ENCODE measurements around the gene NFAM1.

NFAM1 gene

GRCh38 chr22:42375982-42376381 is 56.2 kb downstream of the NFAM1 start:
- Mint-ChIP-seq H3K36me3 (ENCODE audit: low read depth) (peaks cover 17% of the 10 kb centered on the region), H3K4me3 (no peak overlapping the region), H3K27me3 (peaks cover 41% of the 10 kb centered on the region), H3K4me1 (ENCODE audit: low read depth) (peaks cover 40% of the 10 kb centered on the region), H3K9me3 (no peaks in the 10 kb centered on the region), H3K27ac (peak overlapping the region; percentile 79)
- intact Hi-C loops (cut with micrococcal nuclease): loop anchor here (2.0 to 5.0 kb wide), 2 partner anchors 21 to 61 kb away; no protein-coding TSS in a partner anchor

DNA sequence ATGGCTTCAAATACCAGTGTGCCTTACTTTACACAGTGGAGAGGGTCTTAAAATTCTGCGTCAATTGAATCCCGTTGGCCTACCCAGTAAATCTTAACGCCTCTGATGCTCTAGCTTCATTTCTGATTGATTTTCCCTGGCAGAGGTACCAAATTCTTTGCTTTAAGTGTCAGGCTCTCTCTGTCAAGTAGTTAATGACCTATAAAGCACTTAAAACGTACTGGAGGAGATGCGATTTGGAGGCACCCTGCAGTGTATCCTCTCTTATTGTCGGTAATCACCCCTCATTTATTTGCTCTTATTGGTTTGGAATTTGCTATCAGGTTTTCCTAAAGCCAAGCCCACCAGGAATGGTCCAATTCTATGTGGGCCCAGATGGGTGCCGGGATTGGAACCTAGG is 59.2 kb downstream of the NFAM1 start:
- Mint-ChIP-seq H3K4me3 (no peak overlapping the region), H3K9me3 (no peaks in the 10 kb centered on the region), H3K27ac (no peak overlapping the region), H3K4me1 (ENCODE audit: low read depth) (peaks cover 56% of the 10 kb centered on the region), H3K27me3 (peaks cover 53% of the 10 kb centered on the region), H3K36me3 (ENCODE audit: low read depth) (no peaks in the 10 kb centered on the region)
- intact Hi-C loops (cut with micrococcal nuclease): no loop called here

GRCh38 chr22:42371501-42371900 is 60.7 kb downstream of the NFAM1 start:
- Mint-ChIP-seq H3K27me3 (peaks cover 59% of the 10 kb centered on the region), H3K4me3 (no peak overlapping the region), H3K27ac (no peak overlapping the region), H3K9me3 (no peaks in the 10 kb centered on the region), H3K36me3 (ENCODE audit: low read depth) (no peaks in the 10 kb centered on the region), H3K4me1 (ENCODE audit: low read depth) (peaks cover 54% of the 10 kb centered on the region)
- intact Hi-C loops (cut with micrococcal nuclease): no loop called here

GRCh38 chr22:42371099-42371498 is 61.1 kb downstream of the NFAM1 start:
- intact Hi-C loops (cut with micrococcal nuclease): no loop called here
- H3K27ac Mint-ChIP-seq: no peak overlapping the region
- H3K36me3 Mint-ChIP-seq (ENCODE audit: low read depth): no peaks in the 10 kb centered on the region
- H3K4me1 Mint-ChIP-seq (ENCODE audit: low read depth): peaks cover 50% of the 10 kb centered on the region
- H3K27me3 Mint-ChIP-seq: peaks cover 63% of the 10 kb centered on the region
- no peaks in the 10 kb centered on the region for H3K9me3 Mint-ChIP-seq
- H3K4me3 Mint-ChIP-seq: no peak overlapping the region

DNA sequence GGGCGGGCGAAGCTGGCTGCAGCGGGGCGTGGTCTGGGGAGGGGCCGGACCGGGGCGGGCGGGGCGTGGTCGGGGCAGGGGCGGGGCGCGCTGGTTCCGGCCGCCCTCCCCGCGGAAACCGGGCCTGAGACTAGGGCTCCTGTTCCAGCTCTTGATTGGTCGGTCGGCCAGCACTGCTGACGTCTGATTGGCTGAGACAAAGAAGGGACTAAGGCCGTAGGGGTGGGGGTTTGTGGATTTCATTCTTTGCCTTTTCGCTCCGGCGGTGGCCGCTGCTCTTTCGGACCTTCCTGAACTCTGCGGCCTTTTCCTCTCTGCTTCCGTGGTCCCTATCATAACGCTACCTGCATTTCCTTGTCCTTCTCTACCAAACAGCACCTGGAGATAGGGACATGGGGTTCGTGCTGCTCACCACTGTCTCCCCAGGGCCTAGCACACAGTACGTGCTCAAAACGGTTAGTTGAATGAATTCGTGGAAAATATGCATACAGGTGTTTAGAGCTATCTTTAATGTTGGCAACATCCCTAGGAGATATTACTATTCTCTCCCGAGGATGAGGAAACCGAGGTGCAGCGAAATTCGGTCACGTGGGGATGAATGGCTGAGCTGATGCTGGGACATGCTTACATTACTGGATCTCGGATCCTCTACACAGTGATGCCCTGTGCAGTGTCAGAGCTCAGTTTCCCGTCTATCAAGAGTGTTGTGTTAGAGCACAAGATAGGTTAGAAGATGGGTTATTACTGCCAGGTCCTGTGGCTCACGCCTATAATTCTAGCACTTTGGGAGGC is 62.8 kb downstream of the NFAM1 start:
- Mint-ChIP-seq H3K4me1 (ENCODE audit: low read depth) (peaks cover 33% of the 10 kb centered on the region), H3K9me3 (no peaks in the 10 kb centered on the region), H3K4me3 (peak overlapping the region; percentile 75), H3K36me3 (ENCODE audit: low read depth) (no peaks in the 10 kb centered on the region), H3K27ac (peak overlapping the region; percentile 16), H3K27me3 (peaks cover 79% of the 10 kb centered on the region)
- intact Hi-C loops (cut with micrococcal nuclease): no loop called here

DNA sequence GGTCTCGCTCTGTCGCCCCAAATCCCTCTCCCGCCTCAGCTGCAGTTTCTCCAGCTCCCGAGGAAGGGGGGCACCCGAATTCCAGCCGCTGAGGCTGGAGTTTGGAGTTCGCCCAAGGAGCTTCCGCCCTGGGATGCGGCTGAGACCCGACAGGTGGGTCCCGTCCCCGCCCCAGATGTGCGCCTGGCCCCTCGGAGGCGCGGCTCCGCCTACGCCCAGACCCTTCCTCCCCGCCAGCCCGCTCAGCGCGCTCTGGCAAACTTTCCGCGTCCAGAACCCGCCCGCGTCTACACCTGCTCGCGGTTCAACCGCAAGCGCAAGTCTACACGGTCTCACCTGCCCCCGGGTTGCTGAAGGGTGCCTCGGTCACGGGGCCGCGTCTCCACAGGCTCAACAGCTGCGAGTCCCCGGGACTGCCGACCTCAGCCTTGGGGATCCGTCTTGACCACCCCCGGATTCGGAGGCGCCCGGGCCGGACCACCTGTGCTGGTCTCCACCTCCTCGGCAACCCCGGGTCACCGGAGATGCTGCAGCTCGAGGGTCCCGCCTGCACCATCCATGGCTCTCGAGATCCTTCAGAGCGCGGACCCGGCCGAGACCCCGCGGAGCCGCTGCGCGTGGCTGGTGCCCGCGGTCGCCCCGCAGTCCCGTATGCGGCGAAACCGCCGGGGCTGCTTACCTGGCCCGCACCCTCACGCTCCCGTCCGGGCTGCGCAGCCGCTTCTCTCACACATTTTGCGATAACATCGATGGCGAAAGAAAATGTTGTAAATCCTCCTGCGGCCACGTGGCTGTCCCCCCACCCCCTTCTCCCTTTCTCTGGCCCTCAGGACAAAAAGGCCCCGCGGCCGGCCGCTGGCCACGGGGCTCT is 63.6 kb downstream of the NFAM1 start:
- H3K27ac Mint-ChIP-seq: peak overlapping the region; percentile 16
- H3K36me3 Mint-ChIP-seq (ENCODE audit: low read depth): no peaks in the 10 kb centered on the region
- intact Hi-C loops (cut with micrococcal nuclease): no loop called here
- H3K4me1 Mint-ChIP-seq (ENCODE audit: low read depth): peaks cover 28% of the 10 kb centered on the region
- H3K9me3 Mint-ChIP-seq: no peaks in the 10 kb centered on the region
- peak overlapping the region; percentile 75 for H3K4me3 Mint-ChIP-seq
- H3K27me3 Mint-ChIP-seq: peaks cover 82% of the 10 kb centered on the region

GRCh38 chr22:42367980-42368378 is 64.2 kb downstream of the NFAM1 start:
- no peak overlapping the region for H3K27ac Mint-ChIP-seq
- peaks cover 28% of the 10 kb centered on the region for H3K4me1 Mint-ChIP-seq (ENCODE audit: low read depth)
- H3K4me3 Mint-ChIP-seq: peak overlapping the region; percentile 75
- H3K27me3 Mint-ChIP-seq: peaks cover 83% of the 10 kb centered on the region
- intact Hi-C loops (cut with micrococcal nuclease): no loop called here
- no peaks in the 10 kb centered on the region for H3K36me3 Mint-ChIP-seq (ENCODE audit: low read depth)
- H3K9me3 Mint-ChIP-seq: no peaks in the 10 kb centered on the region

GRCh38 chr22:42366806-42367581 is 65.2 kb downstream of the NFAM1 start:
- no peaks in the 10 kb centered on the region for H3K36me3 Mint-ChIP-seq (ENCODE audit: low read depth)
- H3K27me3 Mint-ChIP-seq: peaks cover 88% of the 10 kb centered on the region
- no peak overlapping the region for H3K4me3 Mint-ChIP-seq
- no peak overlapping the region for H3K27ac Mint-ChIP-seq
- no peaks in the 10 kb centered on the region for H3K9me3 Mint-ChIP-seq
- intact Hi-C loops (cut with micrococcal nuclease): no loop called here
- H3K4me1 Mint-ChIP-seq (ENCODE audit: low read depth): peaks cover 28% of the 10 kb centered on the region

DNA sequence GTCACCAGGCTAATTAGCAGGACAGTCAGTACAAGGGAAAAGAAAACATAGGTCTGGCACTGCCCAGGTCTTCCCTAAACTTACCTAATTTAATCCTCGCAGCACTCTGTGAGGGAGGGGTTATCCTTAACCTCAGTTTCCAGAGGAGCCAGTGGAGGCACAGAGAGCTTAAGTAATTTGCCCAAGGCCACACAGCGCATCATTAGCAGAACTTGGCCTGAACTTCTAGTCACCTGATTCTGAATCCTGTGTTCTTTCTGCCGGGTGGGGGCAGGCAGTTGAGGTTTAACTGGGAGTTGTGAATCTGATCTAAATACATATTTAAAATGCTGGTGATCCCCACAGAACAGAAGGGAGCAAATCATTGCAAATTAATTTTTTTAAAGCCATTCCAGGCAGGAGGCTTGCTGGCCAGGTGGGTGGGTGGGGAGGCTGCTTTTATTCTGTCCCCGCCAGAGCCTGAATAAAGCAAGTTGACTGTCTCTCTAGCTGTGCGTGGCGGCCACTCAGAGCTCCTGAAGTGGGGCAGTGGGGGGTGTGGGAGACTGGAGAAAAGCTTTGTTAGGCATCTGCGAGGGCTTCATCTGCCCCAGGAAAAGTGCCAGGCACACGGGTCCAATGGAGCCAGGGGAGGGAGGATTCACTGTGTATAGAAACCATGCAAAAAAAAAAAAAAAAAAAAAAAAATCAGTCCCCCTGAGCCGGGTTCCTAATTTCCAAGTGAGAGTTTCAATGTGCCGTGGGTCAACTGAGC is 66.1 kb downstream of the NFAM1 start:
- Mint-ChIP-seq H3K4me3 (no peak overlapping the region), H3K36me3 (ENCODE audit: low read depth) (no peaks in the 10 kb centered on the region), H3K4me1 (ENCODE audit: low read depth) (peaks cover 28% of the 10 kb centered on the region), H3K9me3 (no peaks in the 10 kb centered on the region), H3K27me3 (peaks cover 88% of the 10 kb centered on the region), H3K27ac (no peak overlapping the region)
- intact Hi-C loops (cut with micrococcal nuclease): no loop called here

GRCh38 chr22:42365111-42365865 is 66.9 kb downstream of the NFAM1 start:
- Mint-ChIP-seq H3K27me3 (peaks cover 92% of the 10 kb centered on the region), H3K4me1 (ENCODE audit: low read depth) (peaks cover 28% of the 10 kb centered on the region), H3K27ac (no peak overlapping the region), H3K9me3 (no peaks in the 10 kb centered on the region), H3K4me3 (no peak overlapping the region), H3K36me3 (ENCODE audit: low read depth) (no peaks in the 10 kb centered on the region)
- intact Hi-C loops (cut with micrococcal nuclease): no loop called here

DNA sequence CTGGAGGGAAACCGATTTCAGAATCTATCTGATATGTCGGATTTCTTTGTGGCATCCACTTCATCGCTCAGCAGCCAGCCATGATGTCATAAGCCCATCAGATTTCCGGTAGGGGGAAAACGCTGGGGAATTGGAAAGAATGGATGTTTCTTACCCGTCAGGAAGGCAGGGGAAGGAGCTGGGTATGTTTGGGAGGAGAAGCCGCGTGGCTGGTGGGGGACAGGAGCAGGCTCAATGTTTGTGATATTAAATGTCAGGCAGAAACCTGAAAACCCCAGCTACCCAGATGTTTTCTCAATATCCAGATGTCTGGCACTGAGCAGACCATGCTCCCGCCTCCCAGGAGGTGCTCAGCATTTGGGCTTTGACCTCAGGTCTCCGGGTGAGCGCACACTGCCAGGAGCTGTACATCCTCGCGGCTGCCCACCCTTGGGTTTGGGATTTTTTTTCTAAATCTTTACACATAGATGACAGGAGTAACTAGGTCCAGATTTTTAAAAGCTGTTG is 67.5 kb downstream of the NFAM1 start:
- Mint-ChIP-seq H3K4me3 (no peak overlapping the region), H3K27me3 (peaks cover 95% of the 10 kb centered on the region), H3K27ac (no peak overlapping the region), H3K9me3 (no peaks in the 10 kb centered on the region), H3K36me3 (ENCODE audit: low read depth) (no peaks in the 10 kb centered on the region), H3K4me1 (ENCODE audit: low read depth) (peaks cover 24% of the 10 kb centered on the region)
- intact Hi-C loops (cut with micrococcal nuclease): no loop called here

DNA sequence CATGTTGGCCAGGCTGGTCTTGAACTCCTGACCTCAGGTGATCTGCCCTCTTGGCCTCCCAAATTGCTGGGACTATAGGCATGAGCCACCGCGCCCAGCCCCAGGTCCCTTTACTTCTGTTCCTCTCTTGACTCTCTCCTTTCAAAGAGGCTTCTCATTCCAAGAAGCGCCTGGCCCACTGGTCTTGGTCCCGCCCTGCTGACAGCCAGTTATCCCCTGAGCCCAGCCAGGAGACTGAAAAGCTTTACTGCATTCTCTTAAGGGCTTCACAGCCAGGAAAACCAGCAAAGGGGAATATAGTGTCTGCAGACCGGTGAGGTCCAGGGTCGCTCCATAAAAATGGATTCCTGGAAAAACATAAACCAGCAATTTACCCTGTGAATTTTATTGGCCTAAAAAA is 68.3 kb downstream of the NFAM1 start:
- intact Hi-C loops (cut with micrococcal nuclease): no loop called here
- Mint-ChIP-seq H3K27ac (no peak overlapping the region), H3K4me3 (no peak overlapping the region), H3K4me1 (ENCODE audit: low read depth) (peaks cover 20% of the 10 kb centered on the region), H3K27me3 (peaks cover 96% of the 10 kb centered on the region), H3K9me3 (no peaks in the 10 kb centered on the region), H3K36me3 (ENCODE audit: low read depth) (no peaks in the 10 kb centered on the region)
